ENCODE measurements around the gene KSR1. TPM values are rescaled to one million over a fixed set of nuclear protein-coding genes. Genes with fewer than 3 reads are reported as not detected.

KSR1 gene
- total and polyA plus RNA-seq, 11 donors, result 6.1 to 31.1 (median 7.5) TPM

GRCh38 chr17:27608328-27609230, 152.3 kb downstream of the KSR1 start:
- peaks cover 0 to 99% (median 82%) of the 10 kb centered on the region in 9 donors for H3K36me3 ChIP-seq
- H3K27me3 ChIP-seq, result no peaks in the 10 kb centered on the region
- H3K4me3 ChIP-seq, result no peak overlapping the region
- no peak overlapping the region for H3K27ac ChIP-seq
- H3K4me1 ChIP-seq, result peaks cover 0 to 10% (median 0%) of the 10 kb centered on the region in 12 donors
- WGBS, 4 donors, result 94 to 97% (median 96%) methylated on average over 11 of the region's 11 CpGs
- H3K9me3 ChIP-seq, result no peaks in the 10 kb centered on the region
- DNase-seq (peak in 1 of 5 donors; percentile 3), ATAC-seq (no peak)
- intact Hi-C loops (cut with DNase I), result loop anchor here in 6 of 10 donors (1.0 to 10.0 kb wide), 6 partner anchors 42 to 264 kb away; no protein-coding TSS in a partner anchor
- TF ChIP-seq POLR2A (IDR thresholded peaks at IDR 0.05), result no peak
- TF ChIP-seq, protein P1, sequence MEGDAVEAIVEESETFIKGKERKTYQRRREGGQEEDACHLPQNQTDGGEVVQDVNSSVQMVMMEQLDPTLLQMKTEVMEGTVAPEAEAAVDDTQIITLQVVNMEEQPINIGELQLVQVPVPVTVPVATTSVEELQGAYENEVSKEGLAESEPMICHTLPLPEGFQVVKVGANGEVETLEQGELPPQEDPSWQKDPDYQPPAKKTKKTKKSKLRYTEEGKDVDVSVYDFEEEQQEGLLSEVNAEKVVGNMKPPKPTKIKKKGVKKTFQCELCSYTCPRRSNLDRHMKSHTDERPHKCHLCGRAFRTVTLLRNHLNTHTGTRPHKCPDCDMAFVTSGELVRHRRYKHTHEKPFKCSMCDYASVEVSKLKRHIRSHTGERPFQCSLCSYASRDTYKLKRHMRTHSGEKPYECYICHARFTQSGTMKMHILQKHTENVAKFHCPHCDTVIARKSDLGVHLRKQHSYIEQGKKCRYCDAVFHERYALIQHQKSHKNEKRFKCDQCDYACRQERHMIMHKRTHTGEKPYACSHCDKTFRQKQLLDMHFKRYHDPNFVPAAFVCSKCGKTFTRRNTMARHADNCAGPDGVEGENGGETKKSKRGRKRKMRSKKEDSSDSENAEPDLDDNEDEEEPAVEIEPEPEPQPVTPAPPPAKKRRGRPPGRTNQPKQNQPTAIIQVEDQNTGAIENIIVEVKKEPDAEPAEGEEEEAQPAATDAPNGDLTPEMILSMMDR (IDR thresholded peaks at IDR 0.05), result no peak

GRCh38 chr17:27609611-27610303, 153.5 kb downstream of the KSR1 start:
- Histone ChIP-seq H3K4me1 (peaks cover 0 to 10% (median 0%) of the 10 kb centered on the region in 12 donors), H3K27ac (peak overlapping the region in 1 of 12 donors; percentile 34), H3K9me3 (no peaks in the 10 kb centered on the region), H3K4me3 (no peak overlapping the region), H3K27me3 (no peaks in the 10 kb centered on the region), H3K36me3 (peaks cover 0 to 99% (median 85%) of the 10 kb centered on the region in 9 donors)
- intact Hi-C loops (cut with DNase I), result loop anchor here in 9 of 10 donors (1.0 to 10.0 kb wide), 7 partner anchors 41 to 263 kb away; no protein-coding TSS in a partner anchor
- peak; percentile 45 to 81 (median 72) for ATAC-seq
- WGBS, 4 donors, result 71 to 82% (median 78%) methylated on average over 9 to 11 of the region's 11 CpGs
- TF ChIP-seq POLR2A (IDR thresholded peaks at IDR 0.05), result no peak
- TF ChIP-seq, protein P1 (IDR thresholded peaks at IDR 0.05), result peak; percentile 43 to 71 (median 64)
- DNase-seq, result peak in 3 of 5 donors; percentile 29 to 63 (median 59)

DNA sequence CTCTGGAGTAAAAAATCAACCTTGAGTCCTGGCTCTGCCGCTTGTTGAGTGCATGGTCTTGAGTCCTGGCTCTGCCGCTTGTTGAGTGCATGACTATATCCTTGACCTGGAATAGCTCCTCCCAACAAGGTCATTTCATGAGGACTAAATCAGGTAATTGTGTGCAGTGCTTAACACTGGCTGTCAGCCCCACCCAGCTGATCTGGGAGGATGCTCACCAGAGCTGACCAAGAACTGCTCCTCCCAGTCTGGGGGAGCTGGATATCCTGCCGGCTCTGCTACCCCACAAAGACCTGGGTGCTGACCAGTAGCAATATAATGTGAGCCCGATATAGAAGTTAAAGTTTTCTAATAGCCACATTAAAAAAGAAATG, 154.0 kb downstream of the KSR1 start:
- ATAC-seq (peak in 2 of 4 donors; percentile 19 to 25), DNase-seq (peak in 1 of 5 donors; percentile 14)
- TF ChIP-seq, protein P1 (IDR thresholded peaks at IDR 0.05), result no peak
- no peak for TF ChIP-seq POLR2A (IDR thresholded peaks at IDR 0.05)
- Histone ChIP-seq H3K27ac (peak overlapping the region in 1 of 12 donors; percentile 34), H3K4me1 (peaks cover 0 to 10% (median 0%) of the 10 kb centered on the region in 12 donors), H3K36me3 (peaks cover 0 to 99% (median 85%) of the 10 kb centered on the region in 9 donors), H3K9me3 (no peaks in the 10 kb centered on the region), H3K27me3 (no peaks in the 10 kb centered on the region), H3K4me3 (no peak overlapping the region)
- intact Hi-C loops (cut with DNase I), result loop anchor here in 3 of 10 donors (2.0 to 5.0 kb wide), 3 partner anchors 41 to 147 kb away; no protein-coding TSS in a partner anchor
- WGBS, 4 donors, result 83 to 88% (median 87%) methylated on average over 4 of the region's 4 CpGs
